Cardiac muscle cell (in vitro differentiated cells and primary cell): ENCODE measurements around the gene RORB. TPM values are rescaled to one million over a fixed set of nuclear protein-coding genes. Genes with fewer than 3 reads are reported as not detected.
A peak's percentile ranks its signal among the peaks of the same experiment; 100 is the strongest.

Experiments
- DNase-seq, 2 donors: peaks; one replicate each; pipeline versions ENCODE4 v3.0.0 to v3.0.0-alpha.2; 2010 to 2017; ENCODE audit warnings: low read depth in 1 of 2, low spot score in 1 of 2
- H3K27ac ChIP-seq: fragments of 200-600 bp; sonication (generic); 2 replicates; pipeline ENCODE4 v1.5.1; 2016
- H3K27me3 ChIP-seq: fragments of 200-600 bp; sonication (generic); 2 replicates; pipeline ENCODE4 v1.6.0; 2016; ENCODE audit warnings: control low read depth
- H3K36me3 ChIP-seq: fragments of 200-600 bp; sonication (generic); 2 replicates; pipeline ENCODE4 v1.5.1; 2016; ENCODE audit warnings: control low read depth
- H3K4me1 ChIP-seq: fragments of 200-600 bp; sonication (generic); 2 replicates; pipeline ENCODE4 v1.8.1; 2017; ENCODE audit warnings: low read depth, mild to moderate bottlenecking, mixed run types
- H3K4me3 ChIP-seq: fragments of 200-600 bp; sonication (generic); 2 replicates; pipeline ENCODE4 v1.5.1; 2016; ENCODE audit warnings: mild to moderate bottlenecking
- H3K9me3 ChIP-seq: fragments of 200-600 bp; sonication (generic); 2 replicates; pipeline ENCODE4 v1.5.1; 2017; ENCODE audit warnings: low read depth, mild to moderate bottlenecking, control low read depth
- polyA plus RNA-seq: library from polyadenylated mRNA; unstranded; fragments of >200 nt; fragmentation: Nextera tagmentation; extraction: Ambion mirVana; gene quantifications from 2 replicates; pipeline ENCODE4 v1.2.1, GENCODE V29; 2016
- total RNA-seq: library from RNA; depleted of rRNA; stranded (reverse); fragments of >200 nt; gene quantifications from 2 replicates; pipeline ENCODE4 v1.2.3, GENCODE V29; 2016
- TF ChIP-seq, protein P1 (sequence below): IDR thresholded peaks from 2 replicates; pipeline ENCODE4 v1.5.1; 2012; ENCODE audit warnings: low read depth, mild to moderate bottlenecking, low read length

RORB gene
- 0.03 and 0.04 TPM in 2 replicates for total RNA-seq
- polyA plus RNA-seq: not detected in 2 replicates

DNA sequence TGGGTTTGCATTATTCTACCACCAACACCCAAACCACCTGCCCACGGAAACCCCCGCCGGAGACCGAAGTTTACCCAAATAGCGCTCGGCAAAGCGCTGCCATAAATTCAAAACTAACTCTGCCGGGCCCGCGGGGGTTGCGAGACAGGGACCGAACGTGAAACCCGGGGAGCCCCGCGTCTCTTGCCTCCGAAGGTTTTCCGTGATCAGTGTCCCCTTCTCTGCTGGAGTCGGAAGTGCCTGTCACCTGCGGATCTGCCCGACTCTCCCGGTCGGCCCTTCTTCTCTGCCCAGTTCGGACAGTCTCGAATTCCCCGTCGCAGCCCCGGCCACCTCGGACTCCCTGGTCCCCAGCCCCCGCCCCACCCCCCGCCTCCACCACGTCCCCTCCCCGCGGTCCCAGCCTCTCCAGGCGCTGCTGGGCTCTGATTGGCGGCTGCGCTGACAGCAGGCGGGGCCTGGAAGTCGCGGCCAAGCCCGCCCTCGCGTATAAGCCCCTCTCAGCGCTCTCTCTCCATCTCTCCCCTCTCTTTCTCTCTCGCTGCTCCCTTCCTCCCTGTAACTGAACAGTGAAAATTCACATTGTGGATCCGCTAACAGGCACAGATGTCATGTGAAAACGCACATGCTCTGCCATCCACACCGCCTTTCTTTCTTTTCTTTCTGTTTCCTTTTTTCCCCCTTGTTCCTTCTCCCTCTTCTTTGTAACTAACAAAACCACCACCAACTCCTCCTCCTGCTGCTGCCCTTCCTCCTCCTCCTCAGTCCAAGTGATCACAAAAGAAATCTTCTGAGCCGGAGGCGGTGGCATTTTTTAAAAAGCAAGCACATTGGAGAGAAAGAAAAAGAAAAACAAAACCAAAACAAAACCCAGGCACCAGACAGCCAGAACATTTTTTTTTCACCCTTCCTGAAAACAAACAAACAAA, at the start of gene RORB:
TSS of gene RORB (plus strand) at position 517 of the 929 bp plus-strand sequence. CDS start 642 bp downstream, outside the sequence.
- H3K27me3 ChIP-seq: peaks cover 83% of the 10 kb centered on the region

GRCh38 chr9:74447451-74448193, 49.5 kb upstream of the RORB start:
- H3K27ac ChIP-seq: no peak overlapping the region
- DNase-seq: no peak
- TF ChIP-seq, protein P1, sequence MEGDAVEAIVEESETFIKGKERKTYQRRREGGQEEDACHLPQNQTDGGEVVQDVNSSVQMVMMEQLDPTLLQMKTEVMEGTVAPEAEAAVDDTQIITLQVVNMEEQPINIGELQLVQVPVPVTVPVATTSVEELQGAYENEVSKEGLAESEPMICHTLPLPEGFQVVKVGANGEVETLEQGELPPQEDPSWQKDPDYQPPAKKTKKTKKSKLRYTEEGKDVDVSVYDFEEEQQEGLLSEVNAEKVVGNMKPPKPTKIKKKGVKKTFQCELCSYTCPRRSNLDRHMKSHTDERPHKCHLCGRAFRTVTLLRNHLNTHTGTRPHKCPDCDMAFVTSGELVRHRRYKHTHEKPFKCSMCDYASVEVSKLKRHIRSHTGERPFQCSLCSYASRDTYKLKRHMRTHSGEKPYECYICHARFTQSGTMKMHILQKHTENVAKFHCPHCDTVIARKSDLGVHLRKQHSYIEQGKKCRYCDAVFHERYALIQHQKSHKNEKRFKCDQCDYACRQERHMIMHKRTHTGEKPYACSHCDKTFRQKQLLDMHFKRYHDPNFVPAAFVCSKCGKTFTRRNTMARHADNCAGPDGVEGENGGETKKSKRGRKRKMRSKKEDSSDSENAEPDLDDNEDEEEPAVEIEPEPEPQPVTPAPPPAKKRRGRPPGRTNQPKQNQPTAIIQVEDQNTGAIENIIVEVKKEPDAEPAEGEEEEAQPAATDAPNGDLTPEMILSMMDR: no peak
- H3K9me3 ChIP-seq: no peaks in the 10 kb centered on the region
- no peak overlapping the region for H3K4me3 ChIP-seq
- no peaks in the 10 kb centered on the region for H3K36me3 ChIP-seq
- peaks cover 8% of the 10 kb centered on the region for H3K4me1 ChIP-seq
- no peaks in the 10 kb centered on the region for H3K27me3 ChIP-seq

More for the DNA sequence above, at the start of gene RORB:
- Histone ChIP-seq H3K4me3 (peak within 1 kb of the TSS; percentile 43), H3K36me3 (no peaks in the 10 kb centered on the region), H3K27ac (no peak within 1 kb of the TSS), H3K4me1 (peaks cover 5% of the 10 kb centered on the region), H3K9me3 (no peaks in the 10 kb centered on the region)
- DNase-seq: peak; percentile 65 to 86
- TF ChIP-seq, protein P1: no peak

GRCh38 chr9:74449060-74449459, 48.1 kb upstream of the RORB start:
- no peak for DNase-seq
- Histone ChIP-seq H3K27ac (no peak overlapping the region), H3K9me3 (no peaks in the 10 kb centered on the region), H3K4me3 (no peak overlapping the region), H3K4me1 (peaks cover 8% of the 10 kb centered on the region), H3K36me3 (no peaks in the 10 kb centered on the region), H3K27me3 (no peaks in the 10 kb centered on the region)
- TF ChIP-seq, protein P1: no peak

- no peak overlapping the region for H3K4me3 ChIP-seq
- no peaks in the 10 kb centered on the region for H3K4me1 ChIP-seq
- no peaks in the 10 kb centered on the region for H3K27me3 ChIP-seq
- DNase-seq: no peak
- H3K27ac ChIP-seq: no peak overlapping the region
- H3K36me3 ChIP-seq: no peaks in the 10 kb centered on the region
- TF ChIP-seq, protein P1: no peak
- no peaks in the 10 kb centered on the region for H3K9me3 ChIP-seq
Observed at GRCh38 chr9:74458832-74459231, 38.3 kb upstream of the RORB start.

GRCh38 chr9:74463825-74464224, 33.3 kb upstream of the RORB start:
- no peaks in the 10 kb centered on the region for H3K4me1 ChIP-seq

More at GRCh38 chr9:74463825-74464224, 33.3 kb upstream of the RORB start:
- H3K36me3 ChIP-seq: no peaks in the 10 kb centered on the region
- DNase-seq: no peak
- H3K4me3 ChIP-seq: no peak overlapping the region
- no peaks in the 10 kb centered on the region for H3K27me3 ChIP-seq
- H3K9me3 ChIP-seq: no peaks in the 10 kb centered on the region
- H3K27ac ChIP-seq: no peak overlapping the region
- TF ChIP-seq, protein P1: no peak
